GM18907 (cell line): Measurements from ENCODE around the gene CIC.
A peak's percentile ranks its signal among the peaks of the same experiment; 100 is the strongest.

Experiments used
- ATAC-seq: cut with Tn5 transposase; IDR thresholded peaks from one replicate; pipeline ENCODE4 v1.9.1; 2021; ENCODE audit warnings: mild to moderate bottlenecking, moderate library complexity; ENCODE audit not compliant: unreplicated experiment

CIC gene

GRCh38 chr19:42275103-42275502 is 6.1 kb downstream of the CIC start:
- no peak for ATAC-seq

DNA sequence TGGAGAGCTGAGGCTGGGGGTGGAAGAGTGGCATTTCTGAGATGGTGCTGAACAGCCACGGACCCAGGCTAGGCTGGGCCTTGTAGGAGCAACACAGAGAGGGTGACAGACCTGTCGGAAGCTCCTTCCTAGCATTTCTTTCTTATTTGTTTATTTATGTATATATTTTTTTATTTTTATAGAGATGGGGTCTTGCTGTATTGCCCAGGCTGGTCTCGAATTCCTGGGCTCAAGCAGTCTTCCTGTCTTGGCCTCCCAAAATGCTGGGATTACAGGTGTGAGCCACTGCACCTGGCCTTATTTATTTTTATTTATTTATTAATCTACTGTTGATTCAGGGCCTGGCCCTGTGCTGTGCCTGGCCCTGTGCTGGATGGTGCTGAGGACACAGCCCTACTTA is 6.5 kb downstream of the CIC start:
- ATAC-seq: no peak

GRCh38 chr19:42276284-42276683 is 7.2 kb downstream of the CIC start:
- no peak for ATAC-seq

DNA sequence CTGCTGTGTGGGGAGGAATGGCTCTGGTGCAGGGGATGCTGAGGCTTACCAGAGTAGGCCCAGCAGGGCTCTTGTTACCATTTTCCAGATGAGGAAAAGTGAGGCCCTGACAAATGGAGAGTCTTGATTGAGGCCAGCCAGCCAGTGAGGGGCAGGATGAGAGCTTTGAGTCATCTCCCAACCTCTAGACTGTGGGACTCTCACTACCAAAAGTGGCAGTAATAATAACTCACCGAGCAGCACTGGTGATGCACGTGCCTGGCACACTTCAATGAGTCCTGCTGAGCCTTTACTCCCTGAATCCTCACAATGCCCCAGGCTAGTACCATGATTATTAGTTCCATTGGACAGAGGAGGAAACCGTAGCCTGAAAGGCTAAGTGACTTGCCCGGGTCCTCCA is 7.8 kb downstream of the CIC start:
- ATAC-seq: no peak

DNA sequence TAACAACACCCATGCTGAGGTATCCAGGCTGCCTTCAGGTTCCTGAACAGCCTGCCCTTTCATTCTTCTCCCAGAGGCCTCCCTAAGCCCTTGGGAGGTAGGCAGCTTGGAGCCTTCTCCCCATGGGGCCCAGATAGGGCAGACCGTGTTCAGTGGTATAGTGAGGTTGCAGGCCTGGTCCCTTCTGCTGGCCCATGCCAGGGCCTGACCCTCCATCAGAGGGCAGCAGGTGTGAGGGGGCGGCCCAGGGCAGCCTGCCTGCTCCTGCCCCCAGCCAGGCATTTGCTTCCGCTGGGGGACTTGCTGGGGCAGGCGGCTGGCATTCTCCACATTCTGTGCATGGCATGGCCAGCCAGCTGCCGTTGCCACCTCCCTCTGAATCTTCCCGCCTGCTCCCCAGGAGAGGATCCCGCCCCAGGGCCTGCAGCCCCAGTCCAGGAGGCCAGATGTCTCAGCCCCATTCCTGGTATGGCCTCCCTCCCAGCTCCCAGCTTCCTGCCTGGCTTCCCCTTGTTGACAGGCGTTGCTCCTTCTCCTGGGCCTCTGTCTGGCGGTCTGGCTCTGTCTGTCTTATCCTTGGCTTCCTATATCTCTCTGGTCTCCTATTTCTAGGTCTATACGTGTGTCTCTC is 8.9 kb downstream of the CIC start:
- no peak for ATAC-seq

GRCh38 chr19:42278452-42279154 is 9.6 kb downstream of the CIC start:
- ATAC-seq: no peak

DNA sequence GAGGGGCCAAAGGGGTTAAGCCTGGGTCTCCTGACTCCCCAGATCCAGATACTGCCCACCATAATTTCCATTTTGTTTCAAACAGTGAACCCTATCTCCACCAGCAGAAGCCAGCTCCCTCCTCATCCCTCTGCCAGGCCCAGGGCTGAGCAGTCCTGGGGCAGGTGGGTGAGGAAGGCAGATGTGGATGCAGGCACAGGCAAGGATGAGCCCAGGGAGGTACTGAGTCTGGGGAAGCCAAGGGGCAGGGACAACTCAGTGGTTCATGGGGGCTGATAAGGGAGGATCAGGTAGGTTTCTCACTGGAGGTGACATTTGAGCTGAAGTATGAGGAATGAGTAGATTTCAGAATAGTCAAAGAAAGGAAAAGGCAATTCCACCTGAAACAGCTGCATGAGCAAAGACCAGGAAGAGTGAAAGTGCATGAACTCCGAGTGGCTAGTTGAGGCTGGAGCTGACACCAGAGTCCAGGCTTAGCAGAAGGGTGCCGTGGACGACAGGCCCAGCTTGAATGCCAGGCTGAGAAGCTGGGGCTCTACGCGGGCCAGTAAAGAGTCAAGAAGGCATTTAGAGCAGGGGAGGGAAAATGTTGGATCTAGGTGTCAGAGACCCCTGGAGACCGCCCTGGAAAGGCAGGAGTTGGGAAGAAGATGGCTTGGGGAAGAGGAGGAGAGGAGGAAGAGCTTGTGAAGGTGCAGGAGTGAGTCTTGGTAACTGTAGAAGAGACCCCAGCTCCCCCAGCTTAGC is 10.3 kb downstream of the CIC start:
- ATAC-seq: no peak

GRCh38 chr19:42279902-42280814 is 11.1 kb downstream of the CIC start:
- ATAC-seq: peak; percentile 30

DNA sequence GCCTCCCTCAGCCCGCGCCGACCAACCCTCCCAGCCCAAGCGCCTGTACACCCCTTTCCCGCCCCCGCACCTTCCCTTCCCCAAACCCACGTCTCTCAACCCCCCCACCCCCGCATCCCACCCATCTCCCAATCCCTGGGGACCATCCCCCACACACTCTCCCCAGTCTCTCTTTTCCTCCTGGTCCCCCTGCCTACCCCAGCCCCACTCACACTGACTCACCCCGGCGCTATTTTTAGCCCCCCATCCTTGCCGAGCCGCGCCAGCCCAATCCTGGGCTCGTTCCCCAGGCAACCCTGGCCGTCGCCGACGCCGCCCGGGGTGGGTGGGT is 11.7 kb downstream of the CIC start:
- ATAC-seq: no peak

DNA sequence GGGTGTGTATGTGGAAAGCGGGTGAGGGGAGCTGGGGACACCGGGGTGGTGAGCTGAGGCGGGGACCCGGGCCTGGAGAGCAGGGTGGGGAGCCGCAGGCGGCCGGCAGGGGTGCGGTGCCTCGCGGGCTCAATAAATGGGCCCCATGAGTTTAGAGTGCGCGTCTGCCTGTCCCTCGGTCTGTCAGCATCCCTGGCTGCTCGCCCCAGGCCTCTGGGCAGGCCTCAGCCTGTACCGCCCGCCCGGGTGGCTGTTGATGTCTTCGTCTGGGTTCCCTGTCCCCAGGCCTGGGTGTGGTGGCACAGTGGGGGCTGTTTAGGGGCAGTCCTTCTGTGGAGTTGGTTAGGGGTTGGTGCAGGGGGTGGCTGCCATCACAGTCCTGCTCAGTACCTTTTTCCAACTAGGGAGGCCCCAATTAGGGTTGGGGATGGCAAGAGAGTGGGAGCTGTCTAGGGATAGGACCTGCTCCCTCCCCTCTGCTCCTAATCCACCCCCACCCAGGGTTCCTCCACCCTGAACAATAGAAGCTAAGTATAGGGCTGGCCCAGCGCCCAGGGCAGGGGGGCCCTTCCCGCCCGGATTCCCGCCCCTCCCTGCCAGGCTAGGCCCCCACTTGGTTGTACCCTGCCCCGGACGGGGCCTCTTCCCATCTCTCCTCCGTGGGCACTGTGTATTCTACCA is 12.2 kb downstream of the CIC start:
- no peak for ATAC-seq

GRCh38 chr19:42281827-42282762 is 13.0 kb downstream of the CIC start:
- ATAC-seq: no peak

DNA sequence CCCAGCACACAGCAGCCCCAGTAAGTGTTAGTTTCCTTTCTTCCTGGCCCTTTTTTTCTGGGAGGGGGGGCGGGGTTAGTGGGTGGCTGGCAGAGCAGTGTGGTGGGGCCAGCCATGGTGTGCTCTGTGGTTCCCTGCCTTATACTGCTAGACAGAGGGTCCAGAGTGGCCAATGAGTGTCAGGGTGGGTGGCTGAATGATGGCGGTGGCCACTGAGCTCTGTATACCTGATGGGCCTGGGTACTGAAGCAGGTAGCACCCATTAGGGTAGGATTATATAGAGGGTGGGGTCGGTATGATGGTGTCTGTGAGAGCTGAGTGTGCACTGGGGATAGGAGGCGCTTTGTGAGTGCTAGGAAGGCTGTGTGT is 13.8 kb downstream of the CIC start:
- ATAC-seq: no peak

DNA sequence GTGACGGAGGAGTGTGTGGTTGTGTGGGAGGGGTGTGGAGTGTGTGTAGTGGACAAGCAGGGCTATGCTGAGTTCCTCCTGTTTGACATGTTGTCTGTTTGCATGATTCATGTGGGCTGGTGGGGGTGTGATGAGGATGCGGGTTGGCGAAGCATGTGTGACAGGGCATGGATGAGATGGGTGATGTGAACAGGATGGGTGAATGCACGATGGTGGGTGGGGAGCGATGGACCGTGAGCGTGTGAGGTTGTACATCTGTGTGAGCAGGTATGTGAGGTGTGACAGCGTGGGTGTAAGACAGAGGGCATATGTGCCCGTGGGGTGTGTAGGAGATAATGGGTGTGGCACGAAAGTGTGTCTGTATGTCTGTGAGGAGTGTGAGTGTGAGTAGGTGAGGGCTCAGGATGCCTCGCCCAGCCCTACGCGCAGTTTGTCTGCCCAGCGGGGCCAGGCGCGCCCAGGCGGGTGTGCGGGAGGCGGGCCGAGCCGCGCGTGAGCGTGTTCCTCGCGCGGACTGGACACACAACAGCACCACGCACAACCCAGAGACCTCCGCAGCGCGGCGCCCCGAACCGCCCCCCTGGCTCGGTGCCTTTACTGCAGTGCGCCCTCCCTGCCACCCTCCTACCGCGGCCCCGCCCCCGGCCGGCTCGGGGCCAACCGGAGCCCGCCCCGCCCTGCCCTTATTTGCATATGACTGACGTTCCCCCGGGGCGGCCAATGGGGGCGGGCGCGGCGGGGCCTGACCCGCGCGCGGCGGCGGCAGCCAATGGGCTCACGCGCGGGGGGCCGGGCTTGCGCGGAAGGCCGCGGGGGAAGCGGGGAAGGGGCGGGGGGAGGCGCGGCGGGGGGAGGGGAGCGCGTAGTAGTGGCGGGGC is 14.4 kb downstream of the CIC start:
- ATAC-seq: peak; percentile 48

DNA sequence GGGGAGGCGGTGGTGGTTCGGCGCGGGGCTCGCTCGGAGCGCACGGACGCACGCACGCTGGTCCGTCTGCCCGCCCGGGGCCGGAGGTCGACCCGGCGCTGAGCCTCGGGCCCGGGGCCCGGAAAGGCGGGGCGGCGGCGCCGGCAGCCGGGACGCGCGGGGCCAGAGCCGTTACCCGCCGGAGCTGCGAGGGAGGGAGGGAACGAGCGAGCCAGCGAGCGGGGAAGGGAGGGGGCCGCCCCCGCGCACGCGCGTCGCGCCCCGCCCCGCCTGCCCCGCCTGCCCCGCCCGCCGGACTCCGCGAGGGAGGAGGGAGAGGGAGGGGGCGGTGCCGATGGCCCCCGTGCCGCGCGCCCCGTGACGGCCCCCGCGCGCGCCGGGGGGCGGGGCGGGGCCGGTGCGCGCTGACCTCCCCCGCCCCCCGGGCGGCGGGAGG is 15.0 kb downstream of the CIC start:
- ATAC-seq: peak; percentile 29

DNA sequence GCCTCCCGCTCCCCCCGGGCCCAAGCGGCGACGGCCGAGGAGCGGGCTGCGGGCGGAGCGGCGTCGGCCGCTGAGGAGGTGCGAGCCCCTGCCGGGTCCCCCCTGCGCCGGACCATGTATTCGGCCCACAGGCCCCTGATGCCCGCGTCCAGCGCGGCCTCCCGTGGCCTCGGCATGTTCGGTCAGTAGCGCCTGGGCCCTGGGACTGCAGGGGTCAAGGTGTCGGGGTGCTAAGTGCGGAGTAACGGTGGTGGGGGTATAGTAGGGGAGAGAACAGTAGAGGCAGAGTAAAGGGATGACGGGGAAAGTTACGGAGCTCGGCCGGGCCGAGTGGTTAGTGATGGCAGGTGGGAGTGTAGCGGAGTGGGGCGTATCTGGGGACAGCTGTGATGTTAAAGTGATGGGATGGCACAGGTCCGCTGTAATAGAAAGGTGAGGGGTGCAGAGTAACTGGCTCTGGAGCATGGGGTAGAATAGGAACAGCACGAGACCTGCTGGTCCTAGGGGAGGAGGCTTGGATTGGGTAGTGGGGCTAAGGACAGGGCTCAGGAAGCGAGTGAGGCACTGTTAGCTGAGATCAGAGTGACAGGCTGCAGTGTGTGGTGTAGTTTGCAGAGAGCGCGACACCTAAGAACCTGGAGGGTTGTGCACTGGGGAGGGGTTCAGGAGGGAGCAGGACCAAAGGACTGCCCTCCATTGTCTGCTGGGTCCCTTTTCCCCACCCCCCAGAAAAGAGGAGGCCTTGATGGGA is 15.7 kb downstream of the CIC start:
- ATAC-seq: no peak

GRCh38 chr19:42285541-42285941 is 16.5 kb downstream of the CIC start:
- ATAC-seq: no peak

DNA sequence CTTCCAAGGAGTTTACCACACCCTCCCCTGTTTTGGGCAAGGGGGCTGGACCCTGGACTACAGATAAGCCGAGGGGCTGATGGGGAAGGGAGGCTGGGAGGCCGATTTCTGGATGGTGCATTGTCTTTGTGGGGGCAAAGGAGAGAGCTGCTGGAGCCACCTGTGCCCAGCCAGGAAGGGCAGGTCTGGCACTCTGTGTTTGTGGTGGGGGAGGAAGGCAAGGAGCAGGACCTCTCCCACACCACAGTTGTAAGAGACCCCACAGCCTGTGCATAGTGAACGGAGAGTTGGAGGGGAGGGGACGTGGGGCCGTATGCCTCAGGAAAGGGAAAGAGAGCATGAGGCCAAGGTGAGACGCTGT is 16.9 kb downstream of the CIC start:
- no peak for ATAC-seq
